Gastroesophageal sphincter (tissue), 4 donors: Measurements from ENCODE around the gene TBL3. TPM values are rescaled to one million over a fixed set of nuclear protein-coding genes. Genes with fewer than 3 reads are reported as not detected.

Source experiments
- ATAC-seq: fragments of 150-250 bp; one replicate; pipeline ENCODE4 v1.9.1; 2016; ENCODE audit warnings: mild to moderate bottlenecking, moderate library complexity
- H3K27ac ChIP-seq, 4 donors: fragments of 200-600 bp; sonication (generic) in 3 of 4; 1 replicate in 3 of 4; 2 replicates in 1 of 4; pipeline ENCODE4 v1.5.1; 2016 to 2019
- H3K27me3 ChIP-seq: fragments of 200-600 bp; sonication (generic); one replicate; pipeline ENCODE4 v1.5.1; 2019
- H3K36me3 ChIP-seq, 2 donors: fragments of 200-600 bp; sonication (generic); one replicate each; pipeline ENCODE4 v1.5.1; 2019; ENCODE audit warnings: control low read depth in 1 of 2
- H3K4me1 ChIP-seq, 3 donors: fragments of 200-600 bp; sonication (generic); 1 replicate in 2 of 3; 2 replicates in 1 of 3; pipeline ENCODE4 v1.5.1; 2016 to 2019; ENCODE audit warnings: control low read depth in 2 of 3
- H3K4me3 ChIP-seq, 2 donors: fragments of 200-600 bp; sonication (generic); one replicate each; pipeline ENCODE4 v1.5.1; 2019; ENCODE audit warnings: mild to moderate bottlenecking in 1 of 2, moderate library complexity in 1 of 2
- H3K9me3 ChIP-seq, 3 donors: fragments of 200-600 bp; sonication (generic); one replicate each; pipeline ENCODE4 v1.5.1; 2017 to 2019; ENCODE audit warnings: control low read depth in 2 of 3
- CTCF ChIP-seq, 4 experiments: fragments of 200-600 bp in 2 of 4; fragments of 450-650 bp in 2 of 4; sonication (generic) in 1 of 4; IDR thresholded peaks; one replicate each; pipeline ENCODE4 v1.5.1; 2017 to 2019; ENCODE audit warnings: antibody characterized with exemption in 4 of 4, mild to moderate bottlenecking in 2 of 4, moderate library complexity in 2 of 4
- EP300 ChIP-seq: sonication (generic); formaldehyde crosslinking; IDR thresholded peaks from one replicate; pipeline ENCODE4 v1.6.1; 2017; ENCODE audit warnings: antibody characterized with exemption, mild to moderate bottlenecking
- POLR2A ChIP-seq, 2 donors: fragments of 450-650 bp; IDR thresholded peaks; one replicate each; pipeline ENCODE4 v1.6.1; 2017; ENCODE audit warnings: antibody characterized with exemption in 2 of 2, mild to moderate bottlenecking in 2 of 2, moderate library complexity in 1 of 2
- POLR2AphosphoS5 ChIP-seq: sonication (generic); formaldehyde crosslinking; IDR thresholded peaks from one replicate; pipeline ENCODE4 v1.6.1; 2017; ENCODE audit warnings: antibody characterized with exemption
- WGBS, 2 donors: methylation state at CpG; one replicate each; pipeline ENCODE4 v1.1.5; 2018; ENCODE audit warnings: low coverage in 1 of 2; 5-methylcytosine and 5-hydroxymethylcytosine counted together
- total RNA-seq, 4 donors: library from RNA; depleted of rRNA; stranded (reverse); fragments of >200 nt; gene quantifications; one replicate each; pipeline ENCODE4 v1.1.0, GENCODE V29; 2016

Gene TBL3
- total RNA-seq, 4 donors from 2014 or later, result 26.7 to 38.6 (median 33.2) TPM

- no peak for TF ChIP-seq POLR2A (IDR thresholded peaks at IDR 0.05)
- TF ChIP-seq POLR2AphosphoS5, result no peak
- no peak for TF ChIP-seq CTCF (IDR thresholded peaks at IDR 0.05)
- TF ChIP-seq EP300, result no peak
- peaks cover 0 to 25% of the 10 kb centered on the region in 2 donors for H3K36me3 ChIP-seq
- 43 to 58% methylated on average over 5 to 9 of the region's 58 CpGs for WGBS, 2 donors
- no peaks in the 10 kb centered on the region for H3K9me3 ChIP-seq
- H3K4me3 ChIP-seq, result peak overlapping the region; percentile 74 to 92
- peaks cover 0 to 43% (median 11%) of the 10 kb centered on the region in 3 donors for H3K4me1 ChIP-seq
- H3K27ac ChIP-seq, result peak overlapping the region; percentile 7 to 85 (median 80)
- H3K27me3 ChIP-seq, result peaks cover 55% of the 10 kb centered on the region
- ATAC-seq, result peak; percentile 3
Observed at GRCh38 chr16:1984347-1985225, 12.7 kb downstream of the TBL3 start.

GRCh38 chr16:1985466-1986150 lies 13.8 kb downstream of the TBL3 start:
- WGBS, 2 donors, result no CpG with 5 or more reads among the region's 14 CpGs
- ATAC-seq, result no peak
- H3K36me3 ChIP-seq, result peaks cover 0 to 25% of the 10 kb centered on the region in 2 donors
- no peak overlapping the region for H3K4me3 ChIP-seq
- TF ChIP-seq POLR2A (IDR thresholded peaks at IDR 0.05), result no peak
- no peak for TF ChIP-seq CTCF (IDR thresholded peaks at IDR 0.05)
- no peak for TF ChIP-seq EP300
- TF ChIP-seq POLR2AphosphoS5, result no peak
- H3K27me3 ChIP-seq, result peaks cover 55% of the 10 kb centered on the region
- H3K4me1 ChIP-seq, result peaks cover 0 to 43% (median 14%) of the 10 kb centered on the region in 3 donors
- no peak overlapping the region for H3K27ac ChIP-seq
- H3K9me3 ChIP-seq, result no peaks in the 10 kb centered on the region

- no peak for ATAC-seq
- TF ChIP-seq POLR2A (IDR thresholded peaks at IDR 0.05), result no peak
- TF ChIP-seq POLR2AphosphoS5, result no peak
- TF ChIP-seq CTCF (IDR thresholded peaks at IDR 0.05), result no peak
- TF ChIP-seq EP300, result no peak
- H3K27me3 ChIP-seq, result peaks cover 55% of the 10 kb centered on the region
- 84% methylated on average over 4 of the region's 10 CpGs; no CpG with 5 or more reads in 1 of the 2 donors for WGBS, 2 donors
- H3K9me3 ChIP-seq, result no peaks in the 10 kb centered on the region
- H3K4me1 ChIP-seq, result peaks cover 0 to 58% (median 27%) of the 10 kb centered on the region in 3 donors
- no peak overlapping the region for H3K4me3 ChIP-seq
- no peak overlapping the region for H3K27ac ChIP-seq
- peaks cover 0 to 25% of the 10 kb centered on the region in 2 donors for H3K36me3 ChIP-seq
Observed at GRCh38 chr16:1987198-1987597, 15.3 kb downstream of the TBL3 start.

GRCh38 chr16:1989209-1990100 lies 17.6 kb downstream of the TBL3 start, which contains the start of gene SYNGR3:
TSS of gene SYNGR3 (plus strand) at chr16:1989970. CDS start at chr16:1990103, 133 bp downstream.
- Histone ChIP-seq H3K36me3 (peaks cover 0 to 25% of the 10 kb centered on the region in 2 donors), H3K27ac (no peak within 1 kb of the TSS), H3K9me3 (no peaks in the 10 kb centered on the region), H3K27me3 (peaks cover 52% of the 10 kb centered on the region), H3K4me1 (peaks cover 0 to 51% (median 30%) of the 10 kb centered on the region in 3 donors), H3K4me3 (peak within 1 kb of the TSS in 1 of 2 donors; percentile 30)
- TF ChIP-seq CTCF (IDR thresholded peaks at IDR 0.05) (no peak), POLR2A (IDR thresholded peaks at IDR 0.05) (no peak), EP300 (no peak), POLR2AphosphoS5 (no peak)
- no peak for ATAC-seq
- no CpG with 5 or more reads among the region's 67 CpGs for WGBS, 2 donors
